ENCODE results near the gene SCRN1. TPM values are rescaled to one million over a fixed set of nuclear protein-coding genes. Genes with fewer than 3 reads are reported as not detected.

Gene SCRN1
- total RNA-seq, 1 donor = 45.6 TPM

GRCh38 chr7:29915481-29916215 is 74.0 kb downstream of the SCRN1 start:
- H2AFZ ChIP-seq (ENCODE audit: low read length) = no peak overlapping the region
- TF ChIP-seq, protein P1, sequence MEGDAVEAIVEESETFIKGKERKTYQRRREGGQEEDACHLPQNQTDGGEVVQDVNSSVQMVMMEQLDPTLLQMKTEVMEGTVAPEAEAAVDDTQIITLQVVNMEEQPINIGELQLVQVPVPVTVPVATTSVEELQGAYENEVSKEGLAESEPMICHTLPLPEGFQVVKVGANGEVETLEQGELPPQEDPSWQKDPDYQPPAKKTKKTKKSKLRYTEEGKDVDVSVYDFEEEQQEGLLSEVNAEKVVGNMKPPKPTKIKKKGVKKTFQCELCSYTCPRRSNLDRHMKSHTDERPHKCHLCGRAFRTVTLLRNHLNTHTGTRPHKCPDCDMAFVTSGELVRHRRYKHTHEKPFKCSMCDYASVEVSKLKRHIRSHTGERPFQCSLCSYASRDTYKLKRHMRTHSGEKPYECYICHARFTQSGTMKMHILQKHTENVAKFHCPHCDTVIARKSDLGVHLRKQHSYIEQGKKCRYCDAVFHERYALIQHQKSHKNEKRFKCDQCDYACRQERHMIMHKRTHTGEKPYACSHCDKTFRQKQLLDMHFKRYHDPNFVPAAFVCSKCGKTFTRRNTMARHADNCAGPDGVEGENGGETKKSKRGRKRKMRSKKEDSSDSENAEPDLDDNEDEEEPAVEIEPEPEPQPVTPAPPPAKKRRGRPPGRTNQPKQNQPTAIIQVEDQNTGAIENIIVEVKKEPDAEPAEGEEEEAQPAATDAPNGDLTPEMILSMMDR (IDR thresholded peaks at IDR 0.05; ENCODE audit: extremely low read depth, low read depth, low read length) = no peak
- peaks cover 14% of the 10 kb centered on the region for H3K36me3 ChIP-seq (ENCODE audit: insufficient read depth, low read length)
- no peaks in the 10 kb centered on the region for H4K20me1 ChIP-seq (ENCODE audit: insufficient read depth, low read length)
- H3K4me3 ChIP-seq (ENCODE audit: insufficient read depth, low read length) = no peak overlapping the region
- no peak overlapping the region for H3K27ac ChIP-seq (ENCODE audit: low read depth, low read length)
- H3K9me3 ChIP-seq (ENCODE audit: low read depth, low read length) = no peaks in the 10 kb centered on the region
- H3K79me2 ChIP-seq (ENCODE audit: insufficient read depth, low read length) = no peaks in the 10 kb centered on the region
- H3K27me3 ChIP-seq (ENCODE audit: insufficient read depth, low read length) = no peaks in the 10 kb centered on the region
- H3K4me1 ChIP-seq (ENCODE audit: insufficient read depth, low read length) = peaks cover 8% of the 10 kb centered on the region
- DNase-seq (ENCODE audit: insufficient read length, low spot score, missing footprints) = no peak
- H3K4me2 ChIP-seq (ENCODE audit: insufficient read depth, low read length) = peak overlapping the region; percentile 17

DNA sequence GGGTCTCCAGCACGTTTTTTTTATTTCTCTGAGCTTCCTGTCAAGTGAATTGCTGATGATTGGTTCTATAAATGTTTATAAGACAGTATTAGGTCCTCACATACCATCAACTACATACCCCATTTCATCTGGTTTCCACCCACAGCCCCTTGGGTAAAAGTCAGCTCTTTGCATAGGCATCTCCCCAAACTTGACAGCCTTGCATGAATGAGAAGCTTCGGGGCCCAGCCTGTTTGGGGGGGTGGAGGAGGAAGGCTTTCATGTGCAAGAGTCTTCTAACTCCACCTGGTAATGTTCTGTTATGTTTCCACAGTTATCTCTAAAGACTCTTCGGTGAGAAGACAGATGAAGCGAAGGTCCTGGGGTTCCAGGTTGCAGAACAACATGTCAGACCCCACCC is 75.4 kb downstream of the SCRN1 start:
- peaks cover 8% of the 10 kb centered on the region for H3K4me1 ChIP-seq (ENCODE audit: insufficient read depth, low read length)
- no peaks in the 10 kb centered on the region for H3K79me2 ChIP-seq (ENCODE audit: insufficient read depth, low read length)
- H3K9me3 ChIP-seq (ENCODE audit: low read depth, low read length) = no peaks in the 10 kb centered on the region
- H3K4me3 ChIP-seq (ENCODE audit: insufficient read depth, low read length) = no peak overlapping the region
- DNase-seq (ENCODE audit: insufficient read length, low spot score, missing footprints) = no peak
- no peaks in the 10 kb centered on the region for H4K20me1 ChIP-seq (ENCODE audit: insufficient read depth, low read length)
- TF ChIP-seq, protein P1 (IDR thresholded peaks at IDR 0.05; ENCODE audit: extremely low read depth, low read depth, low read length) = no peak
- no peak overlapping the region for H3K4me2 ChIP-seq (ENCODE audit: insufficient read depth, low read length)
- peaks cover 7% of the 10 kb centered on the region for H3K36me3 ChIP-seq (ENCODE audit: insufficient read depth, low read length)
- H3K27ac ChIP-seq (ENCODE audit: low read depth, low read length) = no peak overlapping the region
- H2AFZ ChIP-seq (ENCODE audit: low read length) = no peak overlapping the region
- H3K27me3 ChIP-seq (ENCODE audit: insufficient read depth, low read length) = no peaks in the 10 kb centered on the region

DNA sequence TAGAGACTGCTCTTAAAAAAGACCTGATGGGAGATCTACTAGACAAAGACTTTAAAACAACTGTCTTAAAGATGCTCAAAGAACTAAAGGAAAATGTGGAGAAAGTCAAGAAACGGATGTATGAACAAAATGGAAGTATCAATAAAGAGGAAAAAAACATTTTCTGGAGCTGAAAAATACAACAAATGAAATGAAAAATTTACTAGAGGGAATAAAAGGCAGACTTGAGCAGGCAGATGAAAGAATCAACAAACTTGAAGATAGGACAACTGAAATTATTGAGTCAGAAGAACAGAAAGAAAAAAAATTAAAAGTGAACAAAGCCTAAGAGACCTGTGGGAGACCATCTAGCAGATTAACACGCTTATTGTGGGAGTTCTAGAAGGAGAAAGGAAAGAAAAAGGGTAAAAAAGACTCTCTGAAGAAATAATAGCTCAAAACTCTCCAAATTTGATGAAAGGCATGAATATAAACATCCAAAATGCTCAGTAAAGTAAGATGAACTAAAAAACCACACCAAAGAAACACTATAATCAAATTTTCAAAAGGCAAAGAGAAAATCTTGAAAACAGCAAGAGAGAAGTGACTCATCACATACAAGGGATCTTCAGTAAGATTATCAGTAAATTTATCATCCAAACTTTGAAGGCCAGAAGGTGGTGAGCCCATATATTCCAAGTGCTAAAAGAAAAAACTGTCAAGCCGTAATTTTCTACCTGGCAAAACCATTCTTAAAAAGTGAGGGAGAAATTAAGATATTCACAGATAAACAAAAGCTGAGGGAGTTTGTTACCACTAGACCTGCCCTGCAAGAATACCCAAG is 83.2 kb downstream of the SCRN1 start:
- H3K4me3 ChIP-seq (ENCODE audit: insufficient read depth, low read length) = no peak overlapping the region
- no peak overlapping the region for H3K4me2 ChIP-seq (ENCODE audit: insufficient read depth, low read length)
- H3K79me2 ChIP-seq (ENCODE audit: insufficient read depth, low read length) = no peaks in the 10 kb centered on the region
- peaks cover 6% of the 10 kb centered on the region for H3K9me3 ChIP-seq (ENCODE audit: low read depth, low read length)
- TF ChIP-seq, protein P1 (IDR thresholded peaks at IDR 0.05; ENCODE audit: extremely low read depth, low read depth, low read length) = no peak
- no peaks in the 10 kb centered on the region for H3K27me3 ChIP-seq (ENCODE audit: insufficient read depth, low read length)
- H3K4me1 ChIP-seq (ENCODE audit: insufficient read depth, low read length) = no peaks in the 10 kb centered on the region
- no peaks in the 10 kb centered on the region for H3K36me3 ChIP-seq (ENCODE audit: insufficient read depth, low read length)
- no peak overlapping the region for H3K27ac ChIP-seq (ENCODE audit: low read depth, low read length)
- no peak for DNase-seq (ENCODE audit: insufficient read length, low spot score, missing footprints)
- no peaks in the 10 kb centered on the region for H4K20me1 ChIP-seq (ENCODE audit: insufficient read depth, low read length)
- no peak overlapping the region for H2AFZ ChIP-seq (ENCODE audit: low read length)

- no peak overlapping the region for H2AFZ ChIP-seq (ENCODE audit: low read length)
- H3K9me3 ChIP-seq (ENCODE audit: low read depth, low read length) = no peaks in the 10 kb centered on the region
- no peaks in the 10 kb centered on the region for H3K27me3 ChIP-seq (ENCODE audit: insufficient read depth, low read length)
- TF ChIP-seq, protein P1 (IDR thresholded peaks at IDR 0.05; ENCODE audit: extremely low read depth, low read depth, low read length) = no peak
- H3K4me1 ChIP-seq (ENCODE audit: insufficient read depth, low read length) = no peaks in the 10 kb centered on the region
- H4K20me1 ChIP-seq (ENCODE audit: insufficient read depth, low read length) = no peaks in the 10 kb centered on the region
- DNase-seq (ENCODE audit: insufficient read length, low spot score, missing footprints) = no peak
- no peak overlapping the region for H3K4me3 ChIP-seq (ENCODE audit: insufficient read depth, low read length)
- H3K36me3 ChIP-seq (ENCODE audit: insufficient read depth, low read length) = no peaks in the 10 kb centered on the region
- H3K27ac ChIP-seq (ENCODE audit: low read depth, low read length) = no peak overlapping the region
- no peaks in the 10 kb centered on the region for H3K79me2 ChIP-seq (ENCODE audit: insufficient read depth, low read length)
- H3K4me2 ChIP-seq (ENCODE audit: insufficient read depth, low read length) = no peak overlapping the region
Measured at GRCh38 chr7:29900745-29901144, 88.9 kb downstream of the SCRN1 start.
